ENCODE results near the gene HS3ST3A1.

- TF ChIP-seq, protein P1, sequence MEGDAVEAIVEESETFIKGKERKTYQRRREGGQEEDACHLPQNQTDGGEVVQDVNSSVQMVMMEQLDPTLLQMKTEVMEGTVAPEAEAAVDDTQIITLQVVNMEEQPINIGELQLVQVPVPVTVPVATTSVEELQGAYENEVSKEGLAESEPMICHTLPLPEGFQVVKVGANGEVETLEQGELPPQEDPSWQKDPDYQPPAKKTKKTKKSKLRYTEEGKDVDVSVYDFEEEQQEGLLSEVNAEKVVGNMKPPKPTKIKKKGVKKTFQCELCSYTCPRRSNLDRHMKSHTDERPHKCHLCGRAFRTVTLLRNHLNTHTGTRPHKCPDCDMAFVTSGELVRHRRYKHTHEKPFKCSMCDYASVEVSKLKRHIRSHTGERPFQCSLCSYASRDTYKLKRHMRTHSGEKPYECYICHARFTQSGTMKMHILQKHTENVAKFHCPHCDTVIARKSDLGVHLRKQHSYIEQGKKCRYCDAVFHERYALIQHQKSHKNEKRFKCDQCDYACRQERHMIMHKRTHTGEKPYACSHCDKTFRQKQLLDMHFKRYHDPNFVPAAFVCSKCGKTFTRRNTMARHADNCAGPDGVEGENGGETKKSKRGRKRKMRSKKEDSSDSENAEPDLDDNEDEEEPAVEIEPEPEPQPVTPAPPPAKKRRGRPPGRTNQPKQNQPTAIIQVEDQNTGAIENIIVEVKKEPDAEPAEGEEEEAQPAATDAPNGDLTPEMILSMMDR (IDR thresholded peaks at IDR 0.05) = no peak
- no peak for TF ChIP-seq POLR2A (IDR thresholded peaks at IDR 0.05)
These were observed 109.6 kb downstream of the HS3ST3A1 start for GRCh38 chr17:13491916-13492736.
